ENCODE measurements around the gene CDON. TPM values are rescaled to one million over a fixed set of nuclear protein-coding genes. Genes with fewer than 3 reads are reported as not detected.

CDON gene
- total and polyA plus RNA-seq, 2 of the 13 experiments (the other 11 are each of a cell fraction or from before 2014, with no cell fraction given) = 9.6 to 12.8 TPM

DNA sequence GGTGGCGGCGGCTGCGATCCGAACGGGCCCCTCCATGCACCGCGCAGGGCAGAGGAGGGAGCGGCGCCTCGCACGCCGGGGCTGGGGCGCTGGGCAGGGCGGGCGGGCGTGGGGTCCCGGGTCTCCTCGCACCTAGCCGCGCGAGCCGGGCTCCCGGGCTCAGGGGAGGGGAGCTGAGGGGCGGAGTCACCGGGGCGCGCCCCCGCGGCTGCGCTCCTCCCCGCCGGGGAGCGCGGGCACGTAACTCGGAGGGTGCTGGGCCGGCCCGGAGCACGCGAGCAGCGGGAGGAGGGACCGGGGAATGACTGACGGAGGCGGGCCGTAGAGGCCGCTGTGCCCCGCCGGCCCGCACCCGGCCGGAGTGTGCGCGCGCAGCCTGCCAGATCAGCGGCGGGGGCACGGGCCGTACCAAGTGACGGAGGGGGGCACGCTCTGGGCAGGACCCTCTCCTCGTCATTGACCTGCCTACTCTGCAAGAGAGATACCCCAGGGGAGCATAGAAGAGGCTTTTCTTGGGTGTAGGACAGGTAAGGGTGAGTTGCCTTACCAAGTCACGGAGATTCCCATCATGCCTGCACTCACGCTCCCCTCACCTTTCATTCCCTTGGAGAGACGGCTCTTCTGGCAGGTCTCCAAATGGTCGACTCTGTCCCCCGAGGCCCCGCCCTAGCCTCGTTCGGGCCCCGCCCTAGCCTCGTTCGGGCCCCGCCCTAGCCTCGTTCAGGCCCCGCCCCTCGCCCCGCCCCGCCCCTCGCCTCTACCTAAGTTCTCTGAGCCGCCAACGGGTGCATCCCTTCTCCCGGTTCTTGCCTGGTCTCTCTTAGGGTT lies at the start of gene CDON (continued):
- TF ChIP-seq, protein P1, sequence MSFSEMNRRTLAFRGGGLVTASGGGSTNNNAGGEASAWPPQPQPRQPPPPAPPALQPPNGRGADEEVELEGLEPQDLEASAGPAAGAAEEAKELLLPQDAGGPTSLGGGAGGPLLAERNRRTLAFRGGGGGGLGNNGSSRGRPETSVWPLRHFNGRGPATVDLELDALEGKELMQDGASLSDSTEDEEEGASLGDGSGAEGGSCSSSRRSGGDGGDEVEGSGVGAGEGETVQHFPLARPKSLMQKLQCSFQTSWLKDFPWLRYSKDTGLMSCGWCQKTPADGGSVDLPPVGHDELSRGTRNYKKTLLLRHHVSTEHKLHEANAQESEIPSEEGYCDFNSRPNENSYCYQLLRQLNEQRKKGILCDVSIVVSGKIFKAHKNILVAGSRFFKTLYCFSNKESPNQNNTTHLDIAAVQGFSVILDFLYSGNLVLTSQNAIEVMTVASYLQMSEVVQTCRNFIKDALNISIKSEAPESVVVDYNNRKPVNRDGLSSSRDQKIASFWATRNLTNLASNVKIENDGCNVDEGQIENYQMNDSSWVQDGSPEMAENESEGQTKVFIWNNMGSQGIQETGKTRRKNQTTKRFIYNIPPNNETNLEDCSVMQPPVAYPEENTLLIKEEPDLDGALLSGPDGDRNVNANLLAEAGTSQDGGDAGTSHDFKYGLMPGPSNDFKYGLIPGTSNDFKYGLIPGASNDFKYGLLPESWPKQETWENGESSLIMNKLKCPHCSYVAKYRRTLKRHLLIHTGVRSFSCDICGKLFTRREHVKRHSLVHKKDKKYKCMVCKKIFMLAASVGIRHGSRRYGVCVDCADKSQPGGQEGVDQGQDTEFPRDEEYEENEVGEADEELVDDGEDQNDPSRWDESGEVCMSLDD (CRISPR knock-in tag; IDR thresholded peaks at IDR 0.05; ENCODE audit: borderline replicate concordance) = no peak
- TF ChIP-seq ZFX (CRISPR knock-in tag; IDR thresholded peaks at IDR 0.05; ENCODE audit: low read depth) (peak; percentile 64), FOXC1 (CRISPR knock-in tag; IDR thresholded peaks at IDR 0.05; ENCODE audit: borderline replicate concordance) (no peak; the same call in 1 of the 2 replicates), ZSCAN20 (CRISPR knock-in tag; IDR thresholded peaks at IDR 0.05; ENCODE audit: borderline replicate concordance) (no peak), TCF7L2 (IDR thresholded peaks at IDR 0.05; ENCODE audit: low read depth, low read length) (no peak), ZNF264 (CRISPR knock-in tag; IDR thresholded peaks at IDR 0.05) (no peak), KDM5B (CRISPR knock-in tag; IDR thresholded peaks at IDR 0.05; ENCODE audit: borderline replicate concordance) (no peak), NPAS2 (CRISPR knock-in tag; IDR thresholded peaks at IDR 0.05; ENCODE audit: borderline replicate concordance) (no peak), ZNF207 (IDR thresholded peaks at IDR 0.05; ENCODE audit: borderline replicate concordance) (no peak), ZNF33A (CRISPR knock-in tag; IDR thresholded peaks at IDR 0.05; ENCODE audit: borderline replicate concordance) (no peak), ZNF605 (CRISPR knock-in tag; IDR thresholded peaks at IDR 0.05) (peak; percentile 69; the same call in 1 of the 2 replicates), FIP1L1 (IDR thresholded peaks at IDR 0.05; ENCODE audit: borderline replicate concordance, insufficient read depth, low read depth, low read length) (no peak), CBX2 (IDR thresholded peaks at IDR 0.05; ENCODE audit: low read depth, low read length) (no peak), CBX2 (CRISPR knock-in tag; IDR thresholded peaks at IDR 0.05; ENCODE audit: low read depth) (no peak), ELF3 (CRISPR knock-in tag; IDR thresholded peaks at IDR 0.05) (peak; percentile 33; the same call in 1 of the 2 replicates), HOXA5 (CRISPR knock-in tag; IDR thresholded peaks at IDR 0.05) (no peak; the same call in 1 of the 2 replicates)
- TF ChIP-seq, protein P2, sequence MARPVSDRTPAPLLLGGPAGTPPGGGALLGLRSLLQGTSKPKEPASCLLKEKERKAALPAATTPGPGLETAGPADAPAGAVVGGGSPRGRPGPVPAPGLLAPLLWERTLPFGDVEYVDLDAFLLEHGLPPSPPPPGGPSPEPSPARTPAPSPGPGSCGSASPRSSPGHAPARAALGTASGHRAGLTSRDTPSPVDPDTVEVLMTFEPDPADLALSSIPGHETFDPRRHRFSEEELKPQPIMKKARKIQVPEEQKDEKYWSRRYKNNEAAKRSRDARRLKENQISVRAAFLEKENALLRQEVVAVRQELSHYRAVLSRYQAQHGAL (CRISPR knock-in tag; IDR thresholded peaks at IDR 0.05; ENCODE audit: not compliant biosample characterization) = no peak
- TF ChIP-seq, protein P3, sequence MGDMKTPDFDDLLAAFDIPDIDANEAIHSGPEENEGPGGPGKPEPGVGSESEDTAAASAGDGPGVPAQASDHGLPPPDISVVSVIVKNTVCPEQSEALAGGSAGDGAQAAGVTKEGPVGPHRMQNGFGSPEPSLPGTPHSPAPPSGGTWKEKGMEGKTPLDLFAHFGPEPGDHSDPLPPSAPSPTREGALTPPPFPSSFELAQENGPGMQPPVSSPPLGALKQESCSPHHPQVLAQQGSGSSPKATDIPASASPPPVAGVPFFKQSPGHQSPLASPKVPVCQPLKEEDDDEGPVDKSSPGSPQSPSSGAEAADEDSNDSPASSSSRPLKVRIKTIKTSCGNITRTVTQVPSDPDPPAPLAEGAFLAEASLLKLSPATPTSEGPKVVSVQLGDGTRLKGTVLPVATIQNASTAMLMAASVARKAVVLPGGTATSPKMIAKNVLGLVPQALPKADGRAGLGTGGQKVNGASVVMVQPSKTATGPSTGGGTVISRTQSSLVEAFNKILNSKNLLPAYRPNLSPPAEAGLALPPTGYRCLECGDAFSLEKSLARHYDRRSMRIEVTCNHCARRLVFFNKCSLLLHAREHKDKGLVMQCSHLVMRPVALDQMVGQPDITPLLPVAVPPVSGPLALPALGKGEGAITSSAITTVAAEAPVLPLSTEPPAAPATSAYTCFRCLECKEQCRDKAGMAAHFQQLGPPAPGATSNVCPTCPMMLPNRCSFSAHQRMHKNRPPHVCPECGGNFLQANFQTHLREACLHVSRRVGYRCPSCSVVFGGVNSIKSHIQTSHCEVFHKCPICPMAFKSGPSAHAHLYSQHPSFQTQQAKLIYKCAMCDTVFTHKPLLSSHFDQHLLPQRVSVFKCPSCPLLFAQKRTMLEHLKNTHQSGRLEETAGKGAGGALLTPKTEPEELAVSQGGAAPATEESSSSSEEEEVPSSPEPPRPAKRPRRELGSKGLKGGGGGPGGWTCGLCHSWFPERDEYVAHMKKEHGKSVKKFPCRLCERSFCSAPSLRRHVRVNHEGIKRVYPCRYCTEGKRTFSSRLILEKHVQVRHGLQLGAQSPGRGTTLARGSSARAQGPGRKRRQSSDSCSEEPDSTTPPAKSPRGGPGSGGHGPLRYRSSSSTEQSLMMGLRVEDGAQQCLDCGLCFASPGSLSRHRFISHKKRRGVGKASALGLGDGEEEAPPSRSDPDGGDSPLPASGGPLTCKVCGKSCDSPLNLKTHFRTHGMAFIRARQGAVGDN (CRISPR knock-in tag; IDR thresholded peaks at IDR 0.05) = peak; percentile 79
- TF ChIP-seq, protein P4, sequence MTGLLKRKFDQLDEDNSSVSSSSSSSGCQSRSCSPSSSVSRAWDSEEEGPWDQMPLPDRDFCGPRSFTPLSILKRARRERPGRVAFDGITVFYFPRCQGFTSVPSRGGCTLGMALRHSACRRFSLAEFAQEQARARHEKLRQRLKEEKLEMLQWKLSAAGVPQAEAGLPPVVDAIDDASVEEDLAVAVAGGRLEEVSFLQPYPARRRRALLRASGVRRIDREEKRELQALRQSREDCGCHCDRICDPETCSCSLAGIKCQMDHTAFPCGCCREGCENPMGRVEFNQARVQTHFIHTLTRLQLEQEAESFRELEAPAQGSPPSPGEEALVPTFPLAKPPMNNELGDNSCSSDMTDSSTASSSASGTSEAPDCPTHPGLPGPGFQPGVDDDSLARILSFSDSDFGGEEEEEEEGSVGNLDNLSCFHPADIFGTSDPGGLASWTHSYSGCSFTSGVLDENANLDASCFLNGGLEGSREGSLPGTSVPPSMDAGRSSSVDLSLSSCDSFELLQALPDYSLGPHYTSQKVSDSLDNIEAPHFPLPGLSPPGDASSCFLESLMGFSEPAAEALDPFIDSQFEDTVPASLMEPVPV (CRISPR knock-in tag; IDR thresholded peaks at IDR 0.05) = no peak

Data from HepG2 (cell line).